ENCODE data around the gene DLK1. TPM values are rescaled to one million over a fixed set of nuclear protein-coding genes. Genes with fewer than 3 reads are reported as not detected.

DLK1 gene
- total RNA-seq, 2 donors from 2014 or later: not detected

DNA sequence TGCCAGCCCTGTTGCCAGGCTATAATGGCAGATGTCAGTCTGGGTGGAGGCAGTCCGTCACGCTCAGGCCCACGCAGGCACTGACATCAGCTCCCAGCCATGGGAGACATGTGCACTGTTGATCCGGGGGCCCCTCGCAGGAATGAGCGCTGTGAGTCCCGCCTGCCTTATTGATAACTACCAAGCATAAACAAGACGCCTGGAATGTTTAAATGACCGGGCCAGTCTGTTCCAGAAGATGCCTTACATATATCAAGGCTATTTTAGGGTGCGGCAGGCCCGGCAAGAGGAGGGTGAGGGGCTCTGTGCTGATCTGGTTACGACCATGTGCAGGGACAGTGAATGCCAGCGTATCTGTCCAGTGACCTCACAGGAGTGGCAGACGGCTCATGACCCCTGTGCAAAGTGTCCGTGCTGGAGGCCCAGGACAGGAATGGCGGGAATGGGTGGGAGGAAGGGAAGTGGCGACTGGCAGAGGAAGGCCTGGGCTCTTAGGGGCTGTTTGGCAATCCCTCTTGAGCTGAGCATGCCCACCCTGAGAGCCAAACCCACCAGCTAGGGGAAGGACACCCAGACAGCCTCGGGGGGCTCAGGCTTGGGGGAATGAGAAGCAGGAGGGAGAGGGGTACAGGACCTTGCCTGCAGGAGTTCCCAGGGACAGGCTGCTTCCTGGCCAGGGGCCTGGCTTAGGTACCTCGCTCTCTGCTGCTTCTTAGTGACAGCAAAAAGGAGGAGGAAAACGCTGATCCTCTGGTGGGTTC is 49.3 kb downstream of the DLK1 start:
- no peaks in the 10 kb centered on the region for H3K36me3 Mint-ChIP-seq (ENCODE audit: low read depth)
- no peaks in the 10 kb centered on the region for H3K4me1 Mint-ChIP-seq
- no peak overlapping the region for H3K27ac Mint-ChIP-seq
- H3K4me3 Mint-ChIP-seq: no peak overlapping the region
- H3K9me3 Mint-ChIP-seq: no peaks in the 10 kb centered on the region
- peaks cover 4% of the 10 kb centered on the region for H3K27me3 Mint-ChIP-seq
- no peak for ATAC-seq (replicated peaks)

DNA sequence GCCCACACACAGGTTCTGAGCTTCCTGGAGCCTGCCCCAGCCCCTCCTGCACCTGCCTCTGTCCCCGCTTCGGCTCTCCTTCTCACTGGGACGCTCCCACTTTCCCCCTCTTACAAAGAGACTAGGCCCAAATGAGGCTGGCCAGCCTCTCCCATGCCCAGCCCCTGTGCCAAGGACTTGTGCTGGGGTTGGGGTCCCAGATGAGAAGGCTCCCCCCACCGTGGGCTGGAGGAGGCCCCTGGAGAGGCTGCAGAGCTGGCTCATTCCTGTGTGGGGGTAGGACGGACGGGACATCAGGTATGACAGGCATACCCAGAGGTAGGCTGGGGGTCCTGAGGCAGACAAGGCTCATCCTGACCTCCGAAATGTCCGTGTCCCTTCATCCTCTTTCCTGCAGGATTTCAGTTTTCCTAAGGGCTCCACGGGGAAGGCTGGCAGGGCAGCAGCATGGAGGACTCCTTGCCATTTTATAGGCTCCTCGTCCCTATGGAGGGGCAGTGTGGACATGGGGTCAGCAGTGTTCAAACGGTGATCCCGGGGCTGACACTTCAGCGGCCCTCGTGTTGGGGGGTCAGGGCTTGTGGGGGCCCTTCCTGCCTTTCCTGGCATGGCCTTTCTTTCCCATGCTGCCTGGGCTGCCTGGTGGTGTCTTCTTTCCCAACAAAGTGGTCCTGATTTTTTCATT is 50.1 kb downstream of the DLK1 start:
- no peak for ATAC-seq (replicated peaks)
- Mint-ChIP-seq H3K4me3 (no peak overlapping the region), H3K27ac (no peak overlapping the region), H3K27me3 (peaks cover 4% of the 10 kb centered on the region), H3K9me3 (no peaks in the 10 kb centered on the region), H3K4me1 (no peaks in the 10 kb centered on the region), H3K36me3 (ENCODE audit: low read depth) (no peaks in the 10 kb centered on the region)

DNA sequence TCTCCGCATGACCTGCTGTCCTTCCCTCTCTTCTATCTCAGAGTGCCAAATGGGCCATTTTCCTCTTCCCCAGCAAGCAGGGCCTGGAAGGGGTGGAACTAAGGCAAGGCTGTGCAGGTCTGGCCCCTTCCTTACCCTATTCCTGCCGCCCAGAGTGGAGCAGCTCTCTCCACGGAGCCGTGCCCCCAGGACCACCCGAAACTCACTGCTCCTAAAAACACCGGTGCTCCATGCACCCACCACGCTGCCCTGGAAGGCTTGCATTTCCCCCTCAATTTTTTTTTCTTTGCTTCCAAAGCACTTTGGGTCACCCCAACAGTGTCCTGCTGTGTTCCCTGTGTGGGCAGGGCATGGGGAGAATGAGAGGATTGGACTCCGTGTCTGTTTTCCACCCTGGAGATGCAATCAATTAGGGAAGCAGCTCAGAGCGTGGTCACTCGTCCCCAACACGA is 50.7 kb downstream of the DLK1 start:
- H3K27me3 Mint-ChIP-seq: peaks cover 4% of the 10 kb centered on the region
- no peaks in the 10 kb centered on the region for H3K9me3 Mint-ChIP-seq
- H3K4me1 Mint-ChIP-seq: no peaks in the 10 kb centered on the region
- no peaks in the 10 kb centered on the region for H3K36me3 Mint-ChIP-seq (ENCODE audit: low read depth)
- H3K27ac Mint-ChIP-seq: no peak overlapping the region
- no peak for ATAC-seq (replicated peaks)
- no peak overlapping the region for H3K4me3 Mint-ChIP-seq

DNA sequence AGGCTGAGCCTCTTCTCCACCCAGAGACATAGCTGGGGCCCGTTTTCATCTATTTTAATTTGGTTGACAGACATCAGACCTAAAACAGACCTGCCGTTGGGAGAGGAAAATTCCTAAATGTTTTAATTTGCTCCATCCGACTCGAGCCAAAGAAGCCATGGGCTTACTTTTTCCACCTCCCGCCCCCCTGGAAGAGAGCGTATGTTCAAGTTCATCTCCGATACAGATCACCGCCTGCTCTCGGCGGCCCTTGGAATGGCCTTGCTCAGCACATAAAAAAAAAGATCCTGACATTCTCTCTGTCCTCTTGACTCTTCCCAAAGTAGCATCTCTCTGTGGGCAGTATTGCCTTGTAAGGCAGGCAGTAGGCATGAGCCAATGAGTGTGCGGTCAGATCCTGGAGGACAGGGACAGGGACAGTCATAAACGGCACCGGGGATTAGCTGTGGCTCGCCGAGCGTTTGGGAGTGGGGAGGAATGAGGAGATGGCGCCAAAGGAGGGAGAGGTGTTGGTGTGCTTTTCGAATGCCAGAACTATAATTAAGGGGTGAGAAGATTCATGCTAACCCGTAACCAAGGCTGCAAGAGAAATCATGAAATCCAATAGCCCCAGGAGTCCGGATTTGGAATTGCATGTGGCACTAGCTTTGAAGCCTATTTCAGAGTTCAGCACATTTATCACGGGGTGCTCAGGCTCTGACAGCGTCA is 51.3 kb downstream of the DLK1 start:
- H3K9me3 Mint-ChIP-seq: no peaks in the 10 kb centered on the region
- no peak overlapping the region for H3K27ac Mint-ChIP-seq
- no peak overlapping the region for H3K4me3 Mint-ChIP-seq
- ATAC-seq (replicated peaks): no peak
- no peaks in the 10 kb centered on the region for H3K4me1 Mint-ChIP-seq
- peaks cover 4% of the 10 kb centered on the region for H3K27me3 Mint-ChIP-seq
- H3K36me3 Mint-ChIP-seq (ENCODE audit: low read depth): no peaks in the 10 kb centered on the region

DNA sequence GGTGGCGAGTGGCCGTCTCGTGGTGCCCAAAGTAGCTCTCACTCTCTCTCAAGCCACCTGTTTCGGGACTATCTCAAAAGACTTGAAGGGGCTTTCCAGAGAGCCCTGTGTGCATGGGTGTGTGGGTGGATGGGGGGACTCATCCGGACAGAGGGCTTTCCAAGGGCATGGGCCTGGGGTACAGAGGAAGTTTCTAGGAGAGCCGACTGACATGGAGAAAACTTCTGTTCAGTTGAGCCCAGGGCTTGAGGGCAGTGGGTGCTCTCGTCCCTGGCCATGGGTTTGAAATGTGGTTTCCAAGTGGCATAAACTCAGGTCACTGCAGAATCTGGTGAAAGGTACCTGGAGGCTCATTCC is 51.8 kb downstream of the DLK1 start:
- no peak for ATAC-seq (replicated peaks)
- H3K4me1 Mint-ChIP-seq: no peaks in the 10 kb centered on the region
- peaks cover 4% of the 10 kb centered on the region for H3K27me3 Mint-ChIP-seq
- no peak overlapping the region for H3K27ac Mint-ChIP-seq
- H3K9me3 Mint-ChIP-seq: no peaks in the 10 kb centered on the region
- no peak overlapping the region for H3K4me3 Mint-ChIP-seq
- H3K36me3 Mint-ChIP-seq (ENCODE audit: low read depth): no peaks in the 10 kb centered on the region

DNA sequence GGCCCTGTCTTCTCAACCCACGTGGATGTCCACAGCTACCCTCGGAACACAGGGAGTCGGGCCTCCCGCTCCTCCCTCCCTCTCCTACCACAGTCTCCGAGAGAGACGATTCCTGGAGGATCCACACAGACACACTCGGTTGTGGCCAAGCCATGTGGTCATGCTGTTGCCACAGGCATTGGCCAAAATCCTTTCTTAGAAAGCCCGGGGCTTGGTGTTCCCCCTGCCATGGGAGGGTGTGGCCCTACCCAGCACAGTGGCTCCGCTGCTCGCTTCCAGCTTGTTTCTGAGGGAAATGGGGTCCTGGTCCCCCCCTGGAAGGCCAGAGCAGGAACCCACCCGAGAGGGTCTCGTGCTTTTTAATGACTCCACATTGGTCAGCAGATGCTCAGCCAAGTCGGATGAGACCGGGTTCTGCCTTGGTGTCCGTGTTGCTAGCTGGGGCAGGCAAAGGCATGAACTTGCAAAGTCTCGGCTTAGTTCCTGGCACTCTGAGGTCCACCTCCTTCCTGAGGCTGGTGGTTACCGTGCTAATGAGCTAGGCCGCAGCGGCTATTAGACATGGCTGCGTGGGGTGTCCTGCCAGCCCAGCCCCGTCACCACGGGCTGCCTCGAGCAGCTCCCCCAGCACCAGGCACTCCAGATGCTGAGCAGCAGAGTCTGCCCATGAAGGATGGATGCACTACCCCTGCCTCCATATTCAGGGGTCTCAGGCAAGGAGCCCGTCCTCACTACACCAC is 52.4 kb downstream of the DLK1 start:
- Mint-ChIP-seq H3K27me3 (peaks cover 4% of the 10 kb centered on the region), H3K4me3 (no peak overlapping the region), H3K9me3 (no peaks in the 10 kb centered on the region), H3K4me1 (no peaks in the 10 kb centered on the region), H3K27ac (no peak overlapping the region), H3K36me3 (ENCODE audit: low read depth) (no peaks in the 10 kb centered on the region)
- ATAC-seq (replicated peaks): no peak

DNA sequence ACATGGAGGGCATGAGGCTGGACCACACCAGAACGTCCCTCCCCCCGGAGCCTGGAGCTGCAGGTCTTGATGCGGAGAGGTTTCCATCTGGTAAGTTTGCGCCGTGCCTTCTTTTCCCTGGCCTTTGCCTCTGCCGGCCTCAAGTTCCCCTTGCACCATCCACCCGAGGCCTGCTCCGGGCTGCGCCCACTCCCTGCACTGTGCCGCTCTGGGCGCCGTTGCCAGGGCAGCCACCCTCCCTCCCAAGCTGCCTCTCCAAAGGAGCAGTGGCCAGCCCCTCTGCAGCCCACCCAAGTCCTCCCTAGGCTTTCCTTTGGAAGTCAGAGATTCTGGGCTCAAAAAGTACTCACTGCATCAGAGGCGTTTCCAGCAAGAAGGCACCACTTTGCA is 53.0 kb downstream of the DLK1 start:
- no peak overlapping the region for H3K27ac Mint-ChIP-seq
- peaks cover 4% of the 10 kb centered on the region for H3K27me3 Mint-ChIP-seq
- H3K36me3 Mint-ChIP-seq (ENCODE audit: low read depth): no peaks in the 10 kb centered on the region
- H3K4me3 Mint-ChIP-seq: no peak overlapping the region
- ATAC-seq (replicated peaks): no peak
- H3K4me1 Mint-ChIP-seq: no peaks in the 10 kb centered on the region
- no peaks in the 10 kb centered on the region for H3K9me3 Mint-ChIP-seq

DNA sequence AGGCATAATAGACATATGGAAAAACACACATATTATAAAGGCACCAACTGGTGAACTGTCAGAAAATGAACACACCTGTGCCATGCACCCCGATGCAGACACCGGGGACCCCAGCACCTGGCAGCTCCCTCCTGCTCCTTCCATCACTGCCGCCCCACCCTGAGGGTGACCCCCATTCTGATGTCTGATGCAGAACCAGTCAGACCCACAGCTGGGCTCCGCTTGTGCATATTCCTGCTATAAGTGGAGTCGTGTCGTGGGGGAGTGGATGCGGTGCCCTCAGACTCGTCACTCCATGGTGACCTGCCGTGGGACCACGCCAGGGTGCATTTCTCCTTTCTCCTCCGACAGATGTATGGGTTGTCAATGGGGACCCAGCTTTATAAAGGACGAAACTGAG is 53.6 kb downstream of the DLK1 start:
- Mint-ChIP-seq H3K27ac (no peak overlapping the region), H3K9me3 (no peaks in the 10 kb centered on the region), H3K4me1 (no peaks in the 10 kb centered on the region), H3K27me3 (peaks cover 4% of the 10 kb centered on the region), H3K4me3 (no peak overlapping the region), H3K36me3 (ENCODE audit: low read depth) (no peaks in the 10 kb centered on the region)
- ATAC-seq (replicated peaks): no peak

DNA sequence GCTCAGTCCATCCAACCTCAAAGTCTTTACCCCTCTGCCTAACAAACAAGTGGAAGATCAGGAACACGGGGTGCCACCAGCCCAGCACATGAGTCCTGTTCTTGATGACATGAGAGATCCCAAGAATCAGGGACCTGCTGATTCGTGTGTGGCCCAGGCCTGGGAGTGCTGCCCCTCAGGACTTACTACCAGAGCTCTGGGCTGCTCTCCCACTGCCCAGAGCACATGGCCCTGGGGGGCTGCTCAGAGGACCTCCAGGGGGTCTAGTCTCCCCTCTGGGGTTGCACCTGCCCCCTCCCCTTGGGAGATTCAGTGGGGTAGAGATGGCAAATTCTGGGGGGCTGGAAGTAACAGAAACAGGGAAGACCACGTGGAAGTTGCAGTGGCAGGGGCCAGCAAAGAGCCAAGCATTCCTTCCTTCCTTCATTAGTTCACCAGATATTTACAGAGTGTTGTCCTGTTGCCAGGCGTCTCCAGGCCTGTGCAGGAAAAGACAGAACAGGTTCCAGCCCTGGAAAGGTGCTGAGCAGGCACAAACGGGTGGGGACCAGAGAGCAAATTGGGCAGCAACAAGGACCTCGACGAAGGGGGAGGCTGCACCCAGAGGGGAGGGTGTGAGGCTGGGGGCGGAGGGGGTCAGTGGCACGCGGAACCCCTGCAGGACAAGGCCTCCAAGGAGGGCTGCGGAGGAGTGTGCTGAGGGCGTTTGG is 54.1 kb downstream of the DLK1 start:
- Mint-ChIP-seq H3K4me1 (no peaks in the 10 kb centered on the region), H3K27me3 (peaks cover 4% of the 10 kb centered on the region), H3K9me3 (no peaks in the 10 kb centered on the region), H3K27ac (no peak overlapping the region), H3K4me3 (no peak overlapping the region), H3K36me3 (ENCODE audit: low read depth) (no peaks in the 10 kb centered on the region)
- no peak for ATAC-seq (replicated peaks)

DNA sequence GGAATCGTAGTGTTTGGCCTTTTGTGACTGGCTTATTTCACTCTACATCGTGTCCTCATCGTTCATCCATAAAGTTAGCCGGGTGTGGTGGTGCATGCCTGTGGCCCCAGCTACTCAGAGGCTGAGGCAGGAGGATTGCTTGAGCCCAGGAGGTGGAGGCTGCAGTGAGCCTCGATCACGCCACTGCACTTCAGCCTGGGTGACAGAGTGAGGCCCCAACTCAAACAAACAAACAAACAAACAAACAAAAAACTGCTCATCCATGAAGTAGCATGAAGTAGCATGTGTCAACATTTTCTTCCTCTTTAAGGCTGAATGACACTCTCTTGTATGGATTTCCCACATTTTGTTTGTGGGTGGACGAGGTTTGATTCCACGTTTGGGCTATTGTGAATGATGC is 55.3 kb downstream of the DLK1 start:
- Mint-ChIP-seq H3K27me3 (peaks cover 4% of the 10 kb centered on the region), H3K36me3 (ENCODE audit: low read depth) (no peaks in the 10 kb centered on the region), H3K4me3 (no peak overlapping the region), H3K27ac (no peak overlapping the region), H3K9me3 (no peaks in the 10 kb centered on the region), H3K4me1 (no peaks in the 10 kb centered on the region)
- ATAC-seq (replicated peaks): no peak

DNA sequence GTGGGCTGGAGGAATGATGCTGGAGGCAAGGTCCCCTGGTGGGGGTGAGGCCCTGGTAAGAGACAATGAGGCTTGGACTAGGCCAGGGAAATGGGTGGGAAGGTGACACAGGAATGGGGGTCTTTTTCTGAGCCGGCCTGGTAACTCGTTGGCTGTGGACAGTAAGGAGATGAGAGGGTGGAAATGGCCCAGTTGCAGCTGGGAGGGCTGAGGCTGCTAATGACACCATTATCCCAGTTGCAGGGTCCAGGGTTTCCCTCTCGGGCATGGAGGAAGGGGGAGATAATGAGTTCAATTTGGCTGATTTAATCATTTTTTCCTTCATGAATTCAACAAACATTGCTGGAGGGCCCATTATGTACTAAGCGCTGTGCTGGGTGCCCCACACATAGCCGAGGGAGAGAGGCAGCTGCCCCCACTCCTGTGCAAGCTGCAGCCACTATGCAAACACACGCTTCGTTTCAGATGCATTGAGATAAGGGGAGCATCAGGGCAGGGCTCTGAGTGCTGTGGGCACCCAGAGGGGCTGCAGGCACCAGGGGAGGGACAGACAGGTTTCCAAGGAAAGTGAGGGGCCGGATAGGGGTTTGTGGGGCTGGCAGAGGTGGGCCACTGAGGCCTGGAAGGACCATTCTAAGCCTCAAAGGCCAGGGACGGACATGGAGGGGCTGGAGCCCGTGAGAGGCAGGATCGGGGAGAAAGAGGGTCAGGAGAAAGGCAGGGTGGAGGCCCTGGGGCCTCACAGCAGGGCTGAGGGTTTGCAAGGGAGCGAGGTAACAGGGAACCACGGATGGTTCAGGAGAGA is 56.0 kb downstream of the DLK1 start:
- Mint-ChIP-seq H3K36me3 (ENCODE audit: low read depth) (no peaks in the 10 kb centered on the region), H3K4me3 (no peak overlapping the region), H3K27ac (no peak overlapping the region), H3K9me3 (no peaks in the 10 kb centered on the region), H3K27me3 (no peaks in the 10 kb centered on the region), H3K4me1 (no peaks in the 10 kb centered on the region)
- no peak for ATAC-seq (replicated peaks)

DNA sequence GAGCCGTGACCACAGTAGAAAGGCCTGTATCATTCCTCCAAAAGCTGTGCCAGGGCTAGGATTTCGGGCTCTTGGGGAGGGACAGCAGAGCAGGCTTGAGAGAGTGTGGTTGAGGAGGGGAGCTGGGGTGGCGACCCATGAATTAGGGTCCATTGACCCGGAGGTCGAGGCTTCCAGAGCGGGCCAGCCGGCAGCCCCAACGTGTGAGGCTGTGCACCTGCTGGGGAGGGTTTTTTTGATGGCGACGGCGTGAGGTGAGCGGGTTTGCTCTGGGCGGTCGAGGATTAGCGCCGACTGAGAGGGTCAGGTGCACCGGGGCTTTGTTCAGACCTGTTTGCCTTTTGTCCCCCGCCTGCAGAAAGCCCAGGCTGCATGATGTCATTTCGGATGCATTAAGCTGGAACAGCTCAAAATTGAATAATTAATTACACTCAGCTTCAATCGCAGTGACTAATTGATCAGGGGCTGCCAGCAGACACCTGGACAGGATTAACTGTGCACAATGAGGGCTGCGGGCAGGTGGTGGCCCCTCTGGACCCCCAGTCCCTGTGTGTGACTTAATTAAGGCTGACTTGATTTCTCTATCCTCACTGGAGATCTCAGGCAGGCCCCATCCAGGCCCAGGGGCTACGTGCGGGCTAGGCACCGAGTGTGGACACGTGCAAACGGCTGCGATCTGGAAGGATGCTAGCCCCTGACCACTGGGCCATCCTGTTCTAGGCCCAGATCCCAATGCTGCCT is 57.1 kb downstream of the DLK1 start:
- no peaks in the 10 kb centered on the region for H3K36me3 Mint-ChIP-seq (ENCODE audit: low read depth)
- peaks cover 8% of the 10 kb centered on the region for H3K27me3 Mint-ChIP-seq
- no peaks in the 10 kb centered on the region for H3K4me1 Mint-ChIP-seq
- no peak for ATAC-seq (replicated peaks)
- no peak overlapping the region for H3K27ac Mint-ChIP-seq
- H3K4me3 Mint-ChIP-seq: no peak overlapping the region
- no peaks in the 10 kb centered on the region for H3K9me3 Mint-ChIP-seq

All from activated T-helper 17 cell treated with anti-CD3 and anti-CD28 coated beads, Interleukin-2, amount 50 U/mL, for 72 hours (primary cell).